ENCODE results near the gene LDLRAD1.
"Not testable (repeated sequence)": the region's sequence is repeated elsewhere in the genome, so short reads cannot be mapped to it uniquely, and the experiment has no call there.

LDLRAD1 gene

DNA sequence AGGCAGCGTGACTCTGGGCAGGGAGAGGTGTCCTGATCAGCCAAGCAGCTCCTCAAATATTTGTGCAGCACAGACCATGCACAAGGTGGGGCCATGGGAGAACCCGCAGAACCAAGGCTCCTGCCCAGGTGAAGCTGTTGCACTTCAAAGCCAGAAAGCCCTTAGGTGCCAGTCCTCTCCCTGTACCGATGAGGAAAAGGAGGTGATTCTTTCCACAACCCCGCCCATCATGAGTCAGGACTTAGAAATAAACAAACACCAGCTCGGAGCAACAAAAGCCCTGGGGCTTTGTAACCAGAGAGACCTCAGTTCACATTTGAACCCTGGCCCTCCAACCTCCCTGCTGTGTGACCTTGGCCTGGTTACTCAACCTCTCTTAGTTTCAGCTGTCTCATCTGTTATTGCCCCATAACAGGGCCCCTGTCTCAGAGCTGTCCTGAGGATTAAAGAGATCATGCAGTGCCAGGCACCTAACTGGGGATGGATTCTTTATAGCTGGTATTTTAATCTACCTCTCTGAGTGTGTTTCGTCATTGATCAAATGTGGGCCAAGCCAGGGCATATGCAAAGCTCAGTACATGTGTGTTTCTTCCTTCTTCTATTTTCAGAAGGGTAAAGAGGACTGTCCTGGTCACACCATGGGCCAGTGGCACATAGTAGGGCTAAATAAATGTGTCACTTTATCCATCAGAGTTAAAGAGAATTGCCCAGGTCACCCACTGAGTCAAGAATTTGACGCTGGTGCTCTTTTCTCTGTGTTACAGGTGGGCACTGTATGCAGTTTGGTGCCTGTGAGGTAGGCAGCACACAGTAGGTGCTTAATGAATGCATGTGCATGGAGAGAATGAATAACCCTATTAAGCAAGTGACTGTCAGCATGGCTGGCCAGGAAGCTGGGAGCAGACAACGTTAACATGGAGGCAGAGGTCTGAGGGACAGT, 1.4 kb downstream of the LDLRAD1 start:
- no peak for DNase-seq

DNA sequence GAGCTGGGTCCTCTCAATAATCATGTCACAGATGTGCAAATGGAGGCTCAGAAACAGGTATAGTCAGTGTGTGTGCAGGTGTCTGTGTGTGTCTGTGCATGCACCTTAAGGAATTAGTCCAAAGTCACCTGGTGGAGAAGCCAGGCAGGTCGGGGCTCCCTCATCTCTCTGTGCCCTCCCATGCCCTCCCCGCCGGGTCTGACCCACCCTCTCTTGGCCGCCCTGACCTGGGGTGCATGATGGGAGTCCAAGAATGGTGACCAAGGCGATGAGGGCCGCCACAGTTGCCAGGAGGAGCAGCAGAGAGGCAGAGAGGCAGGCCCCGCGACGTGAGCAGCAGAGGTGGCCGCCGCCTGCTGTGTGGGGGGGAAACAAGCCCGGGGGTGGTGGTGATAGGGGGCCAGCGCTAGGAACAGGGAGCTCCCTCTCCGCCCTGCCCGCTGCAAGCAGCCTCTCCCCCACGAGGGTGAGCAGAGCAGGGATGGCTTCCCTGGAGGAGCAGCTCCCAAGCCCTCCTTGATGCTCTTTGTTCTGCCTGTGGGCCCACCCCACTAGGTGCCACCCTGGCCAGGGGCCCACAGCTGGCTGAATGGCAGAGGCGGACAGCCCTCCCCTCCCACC, 3.9 kb downstream of the LDLRAD1 start:
- DNase-seq: no peak

DNA sequence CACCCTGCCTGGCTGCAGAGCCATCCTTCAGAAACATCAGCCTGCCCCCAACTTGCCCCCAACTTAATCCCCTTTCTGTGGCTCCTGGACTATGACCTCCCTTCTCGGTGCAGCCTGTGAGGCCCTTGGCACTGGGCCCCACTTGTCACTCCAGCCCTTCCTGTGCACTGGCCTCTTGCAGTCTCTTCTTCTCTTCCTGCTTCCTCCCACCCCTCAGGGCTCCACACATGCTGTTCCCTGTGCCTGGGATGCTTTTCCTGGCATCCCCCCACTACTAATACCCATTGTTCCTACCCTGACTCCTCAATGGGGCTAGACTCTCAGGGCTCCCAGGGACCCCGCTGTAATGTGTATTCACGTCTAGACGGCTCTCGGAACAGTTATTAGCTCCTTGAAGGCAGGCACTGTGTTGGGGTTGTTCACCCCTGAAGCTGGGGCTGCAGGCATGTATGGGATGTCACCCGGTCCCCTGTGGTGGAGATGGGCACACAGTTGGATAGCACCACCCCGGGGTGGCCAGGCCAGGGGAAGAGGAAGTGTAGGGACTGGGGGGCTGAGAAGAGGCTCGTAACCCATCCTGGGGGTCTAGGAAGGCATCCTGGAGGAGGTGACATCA, 4.5 kb downstream of the LDLRAD1 start:
- no peak for DNase-seq

DNA sequence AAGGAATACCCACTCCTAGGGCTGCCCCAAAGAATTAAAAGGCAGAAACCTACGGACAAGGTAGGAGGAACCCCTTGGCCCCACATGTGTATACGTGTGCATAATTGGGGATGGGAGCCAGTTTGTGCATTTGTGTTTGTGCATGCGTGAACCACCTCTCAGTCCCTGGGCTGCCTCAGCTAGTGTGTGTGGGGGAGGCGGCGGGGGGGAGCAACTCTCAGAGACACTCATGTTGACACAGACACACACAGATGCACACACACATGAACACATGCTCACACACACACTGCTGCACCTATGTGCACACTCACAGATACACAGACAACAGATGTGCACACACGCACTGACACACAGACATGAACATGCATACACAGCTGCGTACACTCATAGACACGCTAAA, 5.1 kb downstream of the LDLRAD1 start:
- DNase-seq: no peak

DNA sequence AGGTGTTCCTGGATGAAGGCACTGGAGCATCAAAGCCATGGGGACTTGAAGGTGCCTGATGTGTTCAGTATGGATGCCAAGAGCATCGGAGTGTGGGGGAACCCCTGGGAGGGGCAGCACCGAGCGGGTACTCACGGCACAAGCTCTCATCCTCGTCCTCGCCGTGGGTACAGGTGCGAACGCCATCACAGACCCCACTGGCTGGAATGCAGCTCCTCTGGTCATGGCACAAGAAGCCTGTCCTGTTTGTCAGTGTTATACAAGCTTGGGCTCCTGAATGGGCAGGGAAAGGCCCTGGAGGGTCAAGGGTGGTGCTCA, 6.0 kb downstream of the LDLRAD1 start:
- no peak for DNase-seq

DNA sequence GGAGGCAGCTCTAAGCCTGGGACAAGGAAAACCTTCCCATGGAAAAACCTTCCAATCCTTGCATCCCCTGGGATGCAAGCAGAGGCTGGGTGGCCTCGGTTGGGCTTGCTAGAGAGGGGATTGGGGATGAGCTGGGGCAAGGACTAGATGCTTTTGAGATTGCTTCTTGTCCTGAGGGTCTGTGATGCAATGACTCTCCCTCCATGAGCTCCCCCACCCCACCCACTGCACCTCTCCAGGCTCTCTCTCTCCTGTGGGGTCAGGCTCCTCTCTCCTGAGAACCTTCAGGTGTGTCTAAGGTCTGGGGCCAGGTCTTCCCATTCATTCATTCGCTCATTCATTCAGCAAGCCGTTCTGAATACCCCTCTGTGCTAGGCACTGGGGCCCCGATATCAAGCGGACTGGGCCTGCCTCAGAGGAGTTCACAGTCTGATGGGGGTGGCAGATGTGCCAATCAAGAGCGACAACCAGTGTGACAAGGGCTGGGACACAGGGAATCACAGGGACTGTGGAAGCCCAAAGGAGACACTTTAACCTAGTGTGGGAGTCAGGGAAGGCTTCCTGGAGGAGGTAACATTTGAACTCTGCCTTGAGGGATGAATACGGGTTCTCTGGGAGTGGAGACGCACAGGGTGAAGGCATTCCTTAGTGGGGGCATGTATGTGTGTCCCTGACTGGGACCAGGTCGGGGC, 6.5 kb downstream of the LDLRAD1 start:
- DNase-seq: no peak

DNA sequence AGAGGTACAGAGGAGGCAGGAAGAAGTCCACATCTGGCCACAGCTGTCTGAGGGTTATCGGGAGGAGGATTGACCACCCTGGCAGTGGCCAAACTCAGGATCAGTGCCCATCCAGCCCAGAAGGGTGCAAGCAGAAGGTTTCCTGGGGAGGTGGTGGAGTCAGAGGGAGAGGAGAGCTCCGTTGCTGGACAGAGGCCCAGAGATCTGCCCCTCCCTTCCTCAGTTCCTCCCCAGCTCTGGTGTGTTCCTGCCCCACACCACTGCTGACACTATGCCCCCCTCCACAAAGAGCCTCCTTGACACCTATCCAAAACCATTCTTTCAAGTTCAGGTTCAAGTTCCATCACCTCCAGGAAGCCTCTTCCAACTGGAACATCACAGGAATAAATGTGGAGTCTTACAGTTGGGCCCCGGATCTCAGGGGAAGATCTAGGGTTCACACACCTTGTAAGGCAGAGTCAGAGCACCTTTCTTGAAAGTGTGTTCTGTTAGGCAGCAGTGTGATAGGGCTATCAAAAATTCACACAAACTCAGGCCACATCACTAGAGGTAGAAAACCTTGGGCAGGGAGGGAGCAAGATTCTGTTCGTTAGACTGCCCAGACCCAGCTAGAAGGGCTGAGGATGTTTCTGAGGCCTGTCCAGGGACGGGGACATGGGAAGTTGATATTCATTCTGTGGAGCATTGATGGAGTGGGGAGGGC, 7.4 kb downstream of the LDLRAD1 start:
- DNase-seq: no peak

DNA sequence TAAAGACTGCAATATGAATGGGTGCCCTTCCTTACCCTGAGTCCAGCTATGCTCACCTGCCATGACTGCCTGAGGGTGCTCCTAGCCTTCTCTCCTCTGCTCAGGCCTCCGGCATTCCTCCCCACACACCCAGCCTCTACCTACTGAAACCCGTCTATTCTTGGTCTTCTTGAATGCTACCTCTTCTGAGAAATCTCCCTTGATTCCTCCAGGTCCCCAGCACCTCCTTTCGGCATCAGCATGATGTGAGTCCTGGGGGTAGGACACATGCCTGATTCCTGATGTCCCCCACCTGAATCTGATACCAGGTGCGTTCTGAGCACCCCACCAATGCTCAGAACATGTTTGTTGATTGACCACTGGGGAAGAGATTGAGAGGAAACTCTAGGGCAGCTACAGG, 8.6 kb downstream of the LDLRAD1 start:
- no peak for DNase-seq

DNA sequence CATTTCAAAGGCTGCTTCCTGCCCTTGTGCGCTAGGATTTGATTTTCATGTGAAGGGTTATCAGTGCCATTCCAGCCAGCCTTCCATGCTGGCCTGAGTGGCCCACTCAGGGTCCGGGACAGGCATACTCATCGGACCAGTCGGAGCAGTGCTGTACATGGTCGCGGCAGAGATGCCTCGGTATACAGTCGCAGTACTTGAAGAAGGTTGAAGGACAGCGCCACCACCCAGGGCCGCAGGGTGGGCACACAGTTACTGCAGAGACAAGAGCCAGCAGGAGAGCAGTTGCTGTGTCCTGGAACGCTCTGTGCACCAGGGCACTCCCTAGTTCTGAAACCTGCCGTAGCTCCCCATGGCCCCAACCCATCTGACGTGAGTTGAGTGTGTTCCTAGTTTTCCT, 9.1 kb downstream of the LDLRAD1 start:
- DNase-seq: no peak

DNA sequence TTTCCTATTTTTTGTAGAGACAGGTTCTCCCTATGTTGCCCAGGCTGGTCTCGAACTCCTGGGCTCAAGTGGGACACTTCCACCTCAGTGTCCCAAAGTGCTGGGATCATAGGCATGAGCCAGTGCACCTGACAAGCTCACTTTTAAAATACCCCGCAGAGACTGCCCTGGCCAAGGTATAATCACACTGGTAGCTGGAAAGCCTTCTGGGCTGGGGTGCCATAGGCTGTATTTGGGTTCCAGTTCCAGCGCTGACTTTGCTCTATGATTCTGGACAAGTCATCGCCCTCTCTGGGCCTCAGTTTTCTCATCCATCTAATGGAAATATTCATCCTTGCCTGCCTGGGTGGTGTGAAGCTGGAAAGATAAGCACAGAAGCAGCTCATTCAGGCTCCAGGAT, 10.4 kb downstream of the LDLRAD1 start:
- no peak for DNase-seq

DNA sequence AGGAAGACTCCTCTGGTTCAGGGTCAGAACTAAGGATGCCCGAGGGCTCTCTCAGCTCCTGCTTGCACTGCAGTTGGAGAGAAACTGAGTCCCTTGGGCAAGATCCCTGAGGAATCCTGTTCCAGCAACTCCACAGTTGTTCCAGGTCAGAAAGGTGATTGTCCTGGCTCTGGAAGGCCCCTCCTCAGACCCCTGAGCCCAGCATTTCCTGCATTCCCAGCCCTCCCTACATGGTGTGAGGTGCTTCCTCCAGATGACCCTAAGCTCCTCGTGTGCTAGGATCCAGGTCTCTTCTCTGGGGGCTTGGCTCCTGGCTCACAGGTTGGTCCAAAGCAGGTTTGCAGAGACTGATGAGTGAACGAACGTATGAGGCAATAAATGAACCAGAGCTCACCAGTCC, 11.5 kb downstream of the LDLRAD1 start:
- no peak for DNase-seq

DNA sequence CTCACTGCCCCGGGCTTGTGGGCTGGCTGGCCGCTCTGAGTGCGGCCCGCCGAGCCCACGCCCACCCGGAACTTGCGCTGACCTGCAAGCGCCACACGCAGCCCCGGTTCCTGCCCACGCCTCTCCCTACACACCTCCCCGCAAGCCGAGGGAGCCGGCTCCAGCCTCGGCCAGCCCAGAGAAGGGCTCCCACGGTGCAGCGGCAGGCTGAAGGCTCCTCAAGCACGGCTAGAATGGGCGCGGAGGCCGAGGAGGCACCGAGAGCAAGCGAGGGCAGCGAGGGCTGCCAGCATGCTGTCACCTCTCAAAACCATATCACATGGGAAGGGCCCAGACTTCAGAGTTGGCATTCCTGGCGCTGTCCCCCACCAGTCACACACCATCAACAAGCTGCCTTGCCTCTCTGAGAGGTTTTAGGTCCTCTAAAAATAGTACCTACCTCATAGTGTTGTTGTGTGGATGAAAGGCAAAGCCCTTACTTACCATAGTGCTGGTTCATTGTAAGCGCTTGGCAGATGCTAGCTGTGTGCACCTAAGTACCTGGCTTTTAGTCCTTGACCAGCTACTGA, 13.4 kb downstream of the LDLRAD1 start:
- no peak for DNase-seq

DNA sequence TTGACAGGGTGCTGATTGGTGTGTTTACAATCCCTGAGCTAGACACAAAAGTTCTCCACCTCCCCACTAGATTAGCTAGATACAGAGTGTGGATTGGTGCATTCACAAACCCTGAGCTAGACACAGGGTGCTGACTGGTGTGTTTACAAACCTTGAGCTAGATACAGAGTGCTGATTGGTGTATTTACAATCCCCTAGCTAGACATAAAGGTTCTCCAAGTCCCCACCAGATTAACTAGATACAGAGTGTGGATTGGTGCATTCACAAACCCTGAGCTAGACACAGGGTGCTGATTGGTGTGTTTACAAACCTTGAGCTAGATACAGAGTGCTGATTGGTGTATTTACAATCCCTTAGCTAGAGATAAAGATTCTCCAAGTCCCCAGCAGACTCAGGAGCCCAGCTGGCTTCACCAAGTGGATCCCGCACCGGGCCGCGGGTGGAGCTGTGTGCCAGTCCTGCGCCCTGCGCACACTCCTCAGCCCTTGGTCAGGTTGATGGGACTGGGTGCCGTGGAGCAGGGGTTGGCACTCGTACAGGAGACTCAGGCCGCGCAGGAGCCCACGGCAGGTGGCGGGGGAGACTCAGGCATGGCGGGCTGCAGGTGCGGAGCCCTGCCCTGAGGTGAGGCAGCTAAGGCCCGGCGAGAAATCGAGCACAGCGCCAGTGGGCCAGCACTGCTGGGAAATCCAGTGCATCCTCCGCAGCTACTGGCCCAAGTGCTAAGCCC, 14.1 kb downstream of the LDLRAD1 start:
- DNase-seq: not testable (repeated sequence)

DNA sequence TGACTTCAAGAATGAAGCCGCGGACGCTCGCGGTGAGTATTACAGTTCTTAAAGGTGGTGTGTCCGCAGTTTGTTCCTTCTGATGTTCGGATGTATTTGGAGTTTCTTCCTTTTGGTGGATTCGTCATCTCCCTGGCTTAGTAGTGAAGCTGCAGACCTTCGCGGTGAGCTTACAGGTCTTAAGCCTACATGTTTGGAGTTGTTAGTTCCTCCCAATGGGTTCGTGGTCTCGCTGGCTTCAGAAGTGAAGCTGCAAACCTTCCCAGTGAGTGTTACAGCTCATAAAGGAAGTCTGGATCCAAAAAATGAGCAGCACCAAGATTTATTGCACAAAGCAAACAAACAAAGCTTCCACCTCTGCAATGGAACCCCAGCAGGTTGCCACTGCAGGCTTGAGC, 14.7 kb downstream of the LDLRAD1 start:
- no peak for DNase-seq

DNA sequence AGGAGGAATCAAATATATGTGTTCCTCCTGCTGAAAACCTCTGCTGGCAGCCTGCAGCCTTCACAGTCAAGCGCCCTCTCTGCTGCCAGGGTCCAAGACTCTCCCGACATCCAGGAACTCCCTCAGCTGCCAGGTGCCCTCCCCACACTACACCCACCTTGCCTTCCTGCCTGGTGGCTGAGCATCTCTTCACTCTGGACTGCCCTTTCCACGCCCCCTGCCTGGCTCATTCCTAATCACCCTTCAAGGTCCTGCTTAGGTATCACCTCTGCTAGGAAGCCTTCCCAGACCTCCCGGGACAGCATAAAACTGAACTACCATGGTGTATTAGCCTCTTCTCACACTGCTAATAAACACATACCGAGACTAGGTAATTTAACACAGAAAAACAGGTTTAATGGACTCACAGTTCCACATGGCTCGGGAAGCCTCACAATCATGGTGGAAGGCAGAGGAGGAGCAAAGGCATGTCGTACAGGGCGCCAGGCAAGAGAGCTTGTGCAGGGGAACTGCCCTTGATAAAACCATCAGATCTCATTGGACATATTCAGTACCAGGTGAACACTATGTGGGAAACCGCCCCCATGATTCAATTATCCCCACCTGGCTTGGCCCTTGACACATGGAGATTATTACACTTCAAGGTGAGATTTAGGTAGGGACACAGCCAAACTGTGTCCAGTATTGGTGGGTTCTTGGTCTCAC, 15.3 kb downstream of the LDLRAD1 start:
- DNase-seq: no peak

DNA sequence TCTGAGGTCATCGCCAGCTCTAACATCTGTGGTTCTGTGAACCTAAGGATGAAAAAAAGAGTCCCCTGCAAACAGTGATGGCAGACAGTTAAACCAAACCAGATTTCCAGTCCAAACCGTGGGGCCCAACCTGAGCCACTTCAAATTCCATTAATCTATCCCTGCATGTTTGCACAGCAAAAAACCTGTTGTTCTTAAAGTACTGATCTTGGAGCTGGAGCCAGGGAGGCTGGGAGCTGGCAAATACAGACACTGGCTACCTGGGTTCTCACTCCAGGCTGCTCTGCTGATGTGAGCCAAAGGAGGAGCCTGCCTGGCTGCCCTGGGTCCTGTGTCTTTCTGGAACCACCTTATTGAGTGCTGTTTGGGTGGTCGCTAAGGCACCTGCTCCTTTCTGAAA, 16.4 kb downstream of the LDLRAD1 start:
- no peak for DNase-seq

DNA sequence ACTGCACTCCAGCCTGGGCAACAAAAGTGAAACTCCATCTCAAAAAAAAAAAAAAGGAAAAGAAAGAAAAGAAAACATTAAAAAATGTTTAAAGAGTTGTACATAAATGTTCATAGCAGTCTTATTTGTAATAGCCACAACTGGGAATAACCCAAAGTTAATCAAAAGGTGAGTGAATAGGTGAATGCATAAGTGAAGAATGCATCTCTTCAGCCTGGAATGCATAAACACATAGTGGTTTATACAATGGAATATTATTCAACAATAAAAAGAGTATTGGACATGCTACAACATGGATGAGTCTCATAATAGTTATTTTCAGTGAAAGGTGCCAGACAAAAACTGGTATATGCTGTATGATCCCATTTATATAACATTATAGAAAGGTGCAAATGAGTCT, 18.1 kb downstream of the LDLRAD1 start:
- DNase-seq: no peak

DNA sequence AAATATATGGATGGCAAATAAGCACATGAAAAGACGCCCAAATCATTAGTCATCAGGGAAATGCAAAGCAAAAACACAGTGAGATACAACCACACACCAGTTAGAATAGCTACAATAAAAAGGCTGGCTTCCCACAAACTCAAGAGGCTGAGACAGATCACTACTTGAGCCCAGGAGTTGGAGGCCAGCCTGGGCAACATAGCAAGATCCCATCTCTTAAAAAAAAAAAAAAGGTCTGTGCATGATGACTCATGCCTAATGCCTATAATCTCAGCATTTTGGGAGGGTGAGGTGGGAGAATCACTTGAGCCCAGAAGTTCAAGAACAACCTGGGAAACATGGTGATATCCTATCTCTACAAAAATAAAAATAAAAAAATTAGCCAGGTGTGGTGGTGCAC, 19.8 kb downstream of the LDLRAD1 start:
- no peak for DNase-seq

DNA sequence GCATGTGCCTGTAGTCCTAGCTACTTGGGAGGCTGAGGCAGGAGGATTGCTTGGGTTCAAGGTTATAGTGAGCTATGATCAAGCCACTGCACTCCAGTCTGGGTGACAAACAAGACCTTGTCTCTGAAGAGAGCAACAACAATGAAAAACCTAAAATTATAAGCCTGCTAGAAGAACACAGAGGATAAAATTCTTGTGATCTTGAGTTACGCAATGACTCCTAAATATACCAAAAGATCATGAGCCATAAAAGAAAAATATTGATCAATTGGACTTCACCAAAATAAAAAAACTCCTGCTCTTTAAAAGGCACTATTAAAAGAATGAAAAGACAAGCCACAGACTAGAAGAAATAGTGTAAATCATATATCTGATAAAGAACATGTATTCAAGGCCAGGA, 22.3 kb downstream of the LDLRAD1 start:
- DNase-seq: no peak

DNA sequence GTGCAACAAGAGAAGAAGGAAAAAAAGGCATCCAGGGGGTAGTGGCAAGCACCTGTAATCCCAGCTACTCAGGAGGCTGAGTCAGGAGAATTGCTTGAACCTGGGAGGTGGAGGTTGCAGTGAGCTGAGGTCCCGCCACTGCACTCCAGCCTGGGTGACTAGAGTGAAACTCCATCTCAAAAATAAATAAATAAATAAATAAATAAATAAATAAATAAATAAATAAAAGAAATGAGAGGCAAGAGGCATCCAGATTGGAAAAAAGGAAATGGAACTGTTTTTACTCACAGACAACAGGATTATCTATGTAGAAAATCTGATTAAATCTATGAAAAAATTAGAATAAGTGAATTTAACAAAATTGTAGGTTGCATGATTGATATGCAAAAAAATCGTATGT, 23.5 kb downstream of the LDLRAD1 start:
- DNase-seq: not testable (repeated sequence)

Data from CD4-positive, alpha-beta T cell treated with Interleukin-10 for 1 hour (primary cell).